AG09319 (cell line): ENCODE results near the gene SARM1.

Source experiments
- DNase-seq: peaks from one replicate; pipeline ENCODE4 v3.0.0-alpha.2; 2010; ENCODE audit warnings: low read depth; ENCODE audit errors: extremely low read depth
- CTCF ChIP-seq: IDR thresholded peaks from 2 replicates; pipeline ENCODE4 v1.5.1; 2011; ENCODE audit warnings: low read depth, mild to moderate bottlenecking, inconsistent platforms, low read length, moderate library complexity

Gene SARM1

GRCh38 chr17:28343491-28343932 is 28.0 kb upstream of the SARM1 start:
- TF ChIP-seq CTCF: no peak
- DNase-seq: no peak

GRCh38 chr17:28344011-28344410 is 27.5 kb upstream of the SARM1 start:
- TF ChIP-seq CTCF: no peak

GRCh38 chr17:28344435-28344901 is 27.0 kb upstream of the SARM1 start:
- DNase-seq: no peak
- TF ChIP-seq CTCF: no peak

More at GRCh38 chr17:28344011-28344410, 27.5 kb upstream of the SARM1 start:
- DNase-seq: no peak

- TF ChIP-seq CTCF: no peak
- no peak for DNase-seq
Observed at GRCh38 chr17:28345419-28346198, 25.9 kb upstream of the SARM1 start.

GRCh38 chr17:28346199-28346580 is 25.3 kb upstream of the SARM1 start:
- DNase-seq: no peak
- TF ChIP-seq CTCF: no peak

- peak; percentile 39 for TF ChIP-seq CTCF
- peak; percentile 31 for DNase-seq
Observed at GRCh38 chr17:28346746-28347246, 24.7 kb upstream of the SARM1 start.

GRCh38 chr17:28347261-28347891 is 24.1 kb upstream of the SARM1 start:
- peak; percentile 75 for DNase-seq
- no peak for TF ChIP-seq CTCF
